K562 (cell line): Measurements from ENCODE around the gene PDE11A. TPM values are rescaled to one million over a fixed set of nuclear protein-coding genes. Genes with fewer than 3 reads are reported as not detected.

ENCODE experiments used
- ATAC-seq: fragments of 200-7000 bp; cut with Tn5 transposase; 3 replicates; pipeline ENCODE4 v1.9.1; 2020; ENCODE audit warnings: moderate library complexity
- BruUV-seq: library from RNA; stranded (reverse); fragments of 400-500 nt; replicated peaks from 2 replicates; lab custom pipeline; 2021; lab: Mats Ljungman, UMichigan
- CTCF ChIA-PET: fragments of 300-600 bp; formaldehyde crosslinking; extraction: SDS; loops from one replicate; lab custom pipeline; 2021; ENCODE audit warnings: low intra/inter-chr PET ratio; lab: Yijun Ruan, JAX
- POLR2A ChIA-PET: fragments of 300-600, 350-650 bp; sonication (Branson Sonifier 250); formaldehyde crosslinking; extraction: SDS; loops from one replicate; lab custom pipeline; 2021; ENCODE audit warnings: antibody characterized with exemption, inconsistent platforms; lab: Yijun Ruan, JAX
- DNase-seq, 4 experiments: peaks; one replicate each; pipeline versions ENCODE4 v3.0.0 to v3.0.0-alpha.2; 2011 to 2018; ENCODE audit warnings: low spot score in 3 of 4, mixed read lengths in 3 of 4; ENCODE audit errors: extremely low read depth in 1 of 4
- FAIRE-seq: peaks from 2 replicates; lab custom pipeline; 2011; peaks lifted over from hg19 to GRCh38; lab: Jason Lieb, UNC
- H2AFZ ChIP-seq: 2 replicates; pipeline ENCODE4 v1.6.0; 2011; ENCODE audit warnings: low read depth, low read length, control low read depth, inconsistent platforms
- H3K27ac ChIP-seq: fragments of 200-600 bp; 3 replicates; pipeline ENCODE4 v1.8.0; 2011; ENCODE audit warnings: low read depth, mild to moderate bottlenecking, control low read depth, inconsistent platforms, low read length, moderate library complexity, mixed read lengths; ENCODE audit errors: extremely low read depth
- H3K27me3 ChIP-seq, 2 experiments: fragments of 300-600 bp in 1 of 2; 2 replicates in 1 of 2; 3 replicates in 1 of 2; pipeline versions ENCODE4 v1.6.0 to v1.8.0; 2011; ENCODE audit warnings: inconsistent platforms in 2 of 2, low read length in 2 of 2, mild to moderate bottlenecking in 1 of 2, mixed read lengths in 1 of 2, moderate library complexity in 1 of 2; ENCODE audit not compliant: control insufficient read depth in 2 of 2, insufficient read depth in 2 of 2
- H3K36me3 ChIP-seq: fragments of 300-600 bp; 3 replicates; pipeline ENCODE4 v1.8.0; 2011; ENCODE audit warnings: mild to moderate bottlenecking, low read length, inconsistent platforms; ENCODE audit not compliant: control insufficient read depth, insufficient read depth
- H3K4me1 ChIP-seq, 2 experiments: fragments of 200-600 bp in 1 of 2; replicated peaks in 1 of 2; 2 replicates in 1 of 2; 3 replicates in 1 of 2; pipeline versions ENCODE4 v1.5.1 to v1.8.0; 2011; ENCODE audit warnings: inconsistent platforms in 2 of 2, low read length in 2 of 2, mild to moderate bottlenecking in 1 of 2, mixed read lengths in 1 of 2, moderate library complexity in 1 of 2; ENCODE audit not compliant: control insufficient read depth in 2 of 2, insufficient read depth in 2 of 2
- H3K4me2 ChIP-seq: 2 replicates; pipeline ENCODE4 v1.6.1; 2011; ENCODE audit warnings: low read length, control low read depth, inconsistent platforms, mixed read lengths; ENCODE audit not compliant: insufficient read depth
- H3K4me3 ChIP-seq: fragments of 200-600 bp; sonication (generic), shearing (Covaris generic); 2 replicates; pipeline ENCODE4 v1.5.1; 2016; ENCODE audit warnings: control low read depth, inconsistent platforms
- H3K79me2 ChIP-seq: fragments of 200-600 bp; 3 replicates; pipeline ENCODE4 v1.8.0; 2011; ENCODE audit warnings: low read length, inconsistent platforms; ENCODE audit not compliant: control insufficient read depth, insufficient read depth
- H3K9ac ChIP-seq, 2 experiments: 2 replicates each; pipeline versions ENCODE4 v1.6.0 to v1.6.1; 2011; ENCODE audit warnings: low read depth in 2 of 2, low read length in 2 of 2, control low read depth in 1 of 2, inconsistent platforms in 1 of 2, mild to moderate bottlenecking in 1 of 2, mixed read lengths in 1 of 2; ENCODE audit not compliant: insufficient read depth in 1 of 2
- H3K9me1 ChIP-seq: one replicate; pipeline ENCODE4 v1.6.0; 2011; ENCODE audit warnings: inconsistent platforms, mild to moderate bottlenecking, low read length, moderate library complexity; ENCODE audit not compliant: control insufficient read depth, insufficient read depth
- H3K9me3 ChIP-seq: replicated peaks from 2 replicates; pipeline ENCODE4 v1.5.1; 2011; ENCODE audit warnings: low read depth, low read length, inconsistent platforms; ENCODE audit not compliant: control insufficient read depth, insufficient read depth
- H4K20me1 ChIP-seq: replicated peaks from 2 replicates; pipeline ENCODE4 v1.6.1; 2011; ENCODE audit warnings: low read length, inconsistent platforms, mixed read lengths; ENCODE audit not compliant: control insufficient read depth, insufficient read depth
- BCLAF1 ChIP-seq, 2 experiments: fragments of 450-650 bp in 1 of 2; IDR thresholded peaks; 2 replicates each; pipeline ENCODE4 v1.6.1; 2011 to 2017; ENCODE audit warnings: low read depth in 2 of 2, antibody characterized with exemption in 1 of 2, borderline replicate concordance in 1 of 2, low read length in 1 of 2, mild to moderate bottlenecking in 1 of 2, mixed read lengths in 1 of 2; ENCODE audit not compliant: control insufficient read depth in 1 of 2
- CBX5 ChIP-seq: IDR thresholded peaks from 2 replicates; pipeline ENCODE4 v1.6.1; 2014; ENCODE audit warnings: low read depth, borderline replicate concordance
- NCOA1 ChIP-seq: fragments of 450-650 bp; IDR thresholded peaks from 2 replicates; pipeline ENCODE4 v1.6.1; 2016; ENCODE audit warnings: low read depth
- PHF8 ChIP-seq: fragments of 200-600 bp; sonication (generic); IDR thresholded peaks from 2 replicates; pipeline ENCODE4 v1.6.1; 2012; ENCODE audit warnings: mixed run types, mild to moderate bottlenecking, inconsistent platforms, low read length, moderate library complexity, borderline replicate concordance
- PKNOX1 ChIP-seq: fragments of 450-650 bp; IDR thresholded peaks from 2 replicates; pipeline ENCODE4 v1.6.1; 2016
- PURB ChIP-seq: sonication (generic); formaldehyde crosslinking; IDR thresholded peaks from 2 replicates; pipeline ENCODE4 v1.9.0; 2021; ENCODE audit warnings: low read depth, mild to moderate bottlenecking, missing genetic modification reagents
- REST ChIP-seq, 2 experiments: fragments of 450-650 bp; formaldehyde crosslinking in 1 of 2; IDR thresholded peaks; 2 replicates each; pipeline versions ENCODE4 v1.4.0 to v1.6.1; 2014 to 2020; ENCODE audit warnings: mild to moderate bottlenecking in 2 of 2, borderline replicate concordance in 1 of 2, low read depth in 1 of 2
- SOX6 ChIP-seq: fragments of 450-650 bp; IDR thresholded peaks from 2 replicates; pipeline ENCODE4 v1.6.1; 2014; ENCODE audit warnings: mild to moderate bottlenecking
- TEAD1 ChIP-seq, 2 experiments: fragments of 450-650 bp in 1 of 2; sonication (generic) in 1 of 2; formaldehyde crosslinking; IDR thresholded peaks; 2 replicates each; pipeline versions ENCODE4 v1.4.0 to v1.8.0; 2020 to 2022; ENCODE audit warnings: mild to moderate bottlenecking in 2 of 2, missing genetic modification reagents in 1 of 2
- ZNF75A ChIP-seq: fragments of 450-650 bp; formaldehyde crosslinking; IDR thresholded peaks from 2 replicates; pipeline ENCODE4 v1.4.0; 2020; ENCODE audit warnings: mild to moderate bottlenecking
- WGBS: fragments of 100-300 bp; shearing (Covaris generic); methylation state at CpG from one replicate; pipeline ENCODE4 v1.1.6; 2016; ENCODE audit warnings: low coverage, mixed read lengths; ENCODE audit not compliant: insufficient coverage; ENCODE audit errors: missing lambda C conversion rate; 5-methylcytosine and 5-hydroxymethylcytosine counted together
- in situ Hi-C: fragments of 300-500 bp; cut with MboI; formaldehyde crosslinking; loops from 4 replicates; pipeline ENCODE4 v1.15.0; 2018; ENCODE audit warnings: inconsistent platforms, mixed read lengths
- intact Hi-C: fragments of 100-400 bp; cut with micrococcal nuclease; formaldehyde crosslinking; loops from 2 replicates; pipeline ENCODE4 v1.14.2; 2022
- polyA plus RNA-seq, 8 experiments: library from polyadenylated mRNA; depleted of rRNA in 4 of 8; stranded (reverse) in 5 of 8; unstranded in 3 of 8; fragments of >200 nt; fragmentation: Nextera tagmentation in 2 of 8; fragmentation: Illumina TruSeq in 1 of 8; extraction: Ambion mirVana in 2 of 8; extraction: Trizol in 1 of 8; gene quantifications; 2 replicates each; pipeline versions ENCODE4 v1.2.1 to v1.2.3, GENCODE V29; 2011 to 2014; ENCODE audit warnings: inconsistent platforms in 1 of 8, missing spikeins in 1 of 8
- total RNA-seq, 7 experiments: library from RNA; depleted of rRNA in 6 of 7; stranded (reverse); fragments of >200 nt in 6 of 7; fragmentation: Illumina TruSeq in 2 of 7; extraction: Trizol in 2 of 7; gene quantifications; 2 replicates each; pipeline versions ENCODE4 v1.2.1 to v1.2.3, GENCODE V29; 2011 to 2021; ENCODE audit warnings: low replicate concordance in 1 of 7

The PDE11A gene
- total and polyA plus RNA-seq, 9 of the 15 experiments (the other 6 are each of a cell fraction or from before 2014, with no cell fraction given) = 3.2 to 22.1 (median 5.7) TPM

- no peaks in the 10 kb centered on the region for H4K20me1 ChIP-seq
- peaks cover 0 to 20% of the 10 kb centered on the region in 2 experiments; a peak in 3 of 5 replicates for H3K4me1 ChIP-seq
- no peaks in the 10 kb centered on the region for H3K9me3 ChIP-seq
- TF ChIP-seq PHF8 (no peak), PKNOX1 (0 out of 2 replicates have a peak, but pooled peaks have one; percentile 27), REST (IDR thresholded peaks at IDR 0.05; ENCODE audit: borderline replicate concordance) (no peak), REST (CRISPR knock-in tag; IDR thresholded peaks at IDR 0.05; ENCODE audit: low read depth) (no peak), BCLAF1 (IDR thresholded peaks at IDR 0.05; ENCODE audit: borderline replicate concordance in 1 of 2, control insufficient read depth in 1 of 2, low read depth in 2 of 2, low read length in 1 of 2) (no peak), ZNF75A (CRISPR knock-in tag) (no peak), PURB (no peak), CBX5 (no peak), SOX6 (peak; percentile 49; the same call in 1 of the 2 replicates), TEAD1 (CRISPR knock-in tag; IDR thresholded peaks at IDR 0.05) (0 out of 4 replicates have a peak, but pooled peaks of 1 of the 2 experiments have one; percentile 16), NCOA1 (no peak)
- 35% methylated on average over 2 of the region's 2 CpGs for WGBS
- H3K36me3 ChIP-seq = no peaks in the 10 kb centered on the region
- no peak for FAIRE-seq
- no peak overlapping the region for H3K9ac ChIP-seq
- ChIA-PET POLR2A (interaction anchor here (1.6 kb wide), 1 partner anchor 19 kb away, joined by 3 read pairs; no protein-coding TSS in a partner anchor), CTCF (no interaction called here)
- H2AFZ ChIP-seq = no peak overlapping the region
- no TSS peak for BruUV-seq
- no peak overlapping the region for H3K27ac ChIP-seq
- no peak for ATAC-seq
- H3K9me1 ChIP-seq = no peaks in the 10 kb centered on the region
- H3K4me3 ChIP-seq = no peak overlapping the region
- in situ Hi-C loops = no loop called here
- no peaks in the 10 kb centered on the region for H3K27me3 ChIP-seq
- DNase-seq = no peak
- no peak overlapping the region for H3K4me2 ChIP-seq
- no peaks in the 10 kb centered on the region for H3K79me2 ChIP-seq
- intact Hi-C loops = no loop called here
These were observed 326.2 kb downstream of the PDE11A start for GRCh38 chr2:177746358-177746757.
